GM19395 (cell line): ENCODE measurements around the gene CERK.
"Not testable (repeated sequence)": the region's sequence is repeated elsewhere in the genome, so short reads cannot be mapped to it uniquely, and the experiment has no call there.

ENCODE experiments used
- ATAC-seq: cut with Tn5 transposase; IDR thresholded peaks from one replicate; pipeline ENCODE4 v1.9.1; 2021; ENCODE audit warnings: mild to moderate bottlenecking, moderate library complexity; ENCODE audit not compliant: unreplicated experiment

The CERK gene

DNA sequence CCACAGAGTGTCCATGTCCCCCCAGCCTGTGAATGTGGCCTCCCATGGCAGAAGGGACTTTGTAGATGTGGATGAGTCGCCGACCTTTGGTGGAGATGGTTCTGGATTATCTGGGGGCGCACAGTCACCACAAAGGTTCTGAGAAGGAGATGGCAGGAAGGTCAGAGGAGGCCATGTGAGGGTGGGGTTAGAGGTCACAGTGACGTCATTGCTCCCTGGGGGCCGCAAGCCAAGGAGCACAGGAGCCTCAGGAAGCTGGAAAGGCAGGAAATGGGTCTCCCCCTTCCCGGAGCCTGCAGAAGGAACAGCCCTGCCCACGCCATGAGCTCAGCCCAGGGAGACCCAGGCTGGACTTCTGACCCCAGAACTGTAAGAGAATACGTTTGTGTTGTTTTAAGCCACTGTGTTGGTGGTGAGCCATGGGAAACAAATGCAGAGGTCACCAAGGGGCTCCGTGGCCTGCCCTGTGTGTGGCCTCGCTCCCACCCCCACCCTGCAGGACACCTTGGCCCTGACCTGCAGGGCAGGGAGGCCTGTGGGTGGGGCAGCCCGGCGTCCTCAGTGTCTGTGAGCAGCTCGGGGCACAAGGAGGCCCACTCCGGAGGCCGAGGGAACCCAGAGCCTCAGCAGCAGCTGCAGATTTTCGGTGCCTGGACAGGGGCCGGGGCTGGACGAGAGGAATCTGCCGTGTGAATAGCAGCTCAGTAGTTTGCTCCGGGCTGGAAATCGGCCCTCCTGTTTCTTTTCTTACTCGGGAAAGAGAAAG, 85.8 kb downstream of the CERK start:
- ATAC-seq, result no peak

DNA sequence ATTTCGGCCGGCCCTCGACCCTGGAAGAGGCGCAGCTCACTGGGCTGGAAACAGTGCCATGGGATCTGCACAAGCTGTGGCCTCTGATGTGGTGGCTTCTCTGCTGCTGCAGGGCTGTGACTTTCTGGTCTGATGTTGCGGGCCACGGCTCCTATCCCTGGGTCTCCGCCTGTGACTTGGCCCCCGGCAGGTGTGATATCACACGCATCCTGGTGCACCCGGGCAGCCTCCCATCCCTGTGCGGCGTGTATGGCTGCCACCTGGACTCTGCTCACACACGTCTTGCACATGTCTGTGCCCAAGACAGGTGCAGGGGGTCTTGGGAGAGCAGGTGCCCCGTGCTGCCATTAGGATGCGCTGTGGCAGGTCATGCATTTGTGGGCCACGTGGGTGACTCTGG, 86.7 kb downstream of the CERK start:
- no peak for ATAC-seq

DNA sequence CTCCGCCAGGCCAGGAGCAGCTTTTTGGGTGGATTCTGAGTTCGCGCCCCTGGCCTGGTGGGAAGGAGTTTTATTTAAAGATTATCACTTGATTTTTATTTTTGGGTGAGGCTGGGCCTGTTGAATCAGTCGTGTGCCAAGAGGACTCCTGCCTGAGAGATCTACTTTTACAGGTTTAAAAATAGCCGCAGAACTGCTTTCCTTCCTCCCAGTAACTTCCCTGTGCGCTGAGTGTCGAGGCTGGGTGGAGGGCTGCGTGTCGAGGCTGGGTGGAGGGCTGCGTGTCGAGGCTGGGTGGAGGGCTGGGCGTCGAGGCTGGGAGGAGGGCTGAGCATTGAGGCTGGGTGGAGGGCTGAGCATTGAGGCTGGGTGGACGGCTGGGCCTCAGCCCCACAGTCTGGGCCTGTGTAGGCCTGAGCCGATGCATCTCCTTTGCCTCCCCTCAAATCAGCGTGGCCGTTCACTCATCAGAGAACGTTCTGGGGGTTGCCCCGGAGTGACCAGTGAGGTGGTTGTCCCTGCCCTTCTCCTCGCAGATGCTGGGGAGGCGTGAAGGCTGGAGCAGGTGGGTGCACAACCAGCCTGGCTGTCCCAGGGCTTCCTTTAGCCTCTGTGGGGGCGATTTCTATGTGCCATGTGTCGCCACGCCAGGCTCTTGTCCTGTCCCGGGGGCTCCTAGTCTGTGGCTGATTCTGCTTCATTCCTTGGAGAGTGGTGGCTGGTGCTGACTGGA, 87.8 kb downstream of the CERK start:
- ATAC-seq, result no peak

DNA sequence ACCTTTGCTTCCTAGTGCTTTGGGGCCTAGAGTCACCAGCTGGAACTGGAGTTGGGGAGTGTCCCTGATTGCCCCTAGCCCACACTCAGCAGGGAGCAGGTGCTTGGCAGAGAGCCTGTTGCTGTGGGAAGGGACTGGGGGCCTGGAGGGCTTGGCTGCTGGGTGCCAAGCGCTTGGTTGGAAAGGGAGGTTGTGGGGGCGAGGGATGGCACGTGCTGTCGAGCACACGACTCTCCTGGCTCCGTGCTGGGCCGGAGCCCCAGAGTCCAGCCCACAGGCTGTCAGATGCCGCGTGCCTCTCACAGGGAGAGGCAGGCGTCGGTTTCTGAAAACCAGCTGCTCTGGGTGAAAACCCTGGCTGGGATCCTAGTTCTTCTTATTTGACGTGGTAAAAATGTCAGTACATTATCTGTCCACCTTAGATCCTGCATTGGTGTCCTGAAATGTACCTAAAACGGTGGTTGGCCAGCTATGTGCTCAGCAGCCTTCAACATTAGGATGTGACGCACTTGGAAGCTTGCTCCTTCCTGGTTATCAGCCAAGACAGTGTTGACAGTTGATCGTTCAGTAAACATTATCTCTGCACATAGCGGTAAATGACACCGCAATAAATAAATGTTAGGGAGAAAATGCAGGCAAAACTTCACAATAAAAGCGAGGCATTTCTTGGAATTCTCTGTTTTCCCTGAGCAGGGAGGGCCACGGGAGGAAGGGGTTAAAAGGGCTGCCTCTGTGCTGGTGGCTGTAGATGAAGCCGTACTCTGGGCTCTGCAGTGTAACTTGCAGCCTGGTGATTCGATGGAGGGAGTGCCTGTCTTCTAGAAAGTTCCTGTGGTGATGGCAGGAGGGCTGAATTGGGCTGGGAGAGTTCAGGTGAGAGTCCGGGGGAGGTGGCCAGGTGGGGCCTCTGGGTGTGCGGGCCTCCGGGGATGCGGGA, 88.6 kb downstream of the CERK start:
- ATAC-seq, result no peak

DNA sequence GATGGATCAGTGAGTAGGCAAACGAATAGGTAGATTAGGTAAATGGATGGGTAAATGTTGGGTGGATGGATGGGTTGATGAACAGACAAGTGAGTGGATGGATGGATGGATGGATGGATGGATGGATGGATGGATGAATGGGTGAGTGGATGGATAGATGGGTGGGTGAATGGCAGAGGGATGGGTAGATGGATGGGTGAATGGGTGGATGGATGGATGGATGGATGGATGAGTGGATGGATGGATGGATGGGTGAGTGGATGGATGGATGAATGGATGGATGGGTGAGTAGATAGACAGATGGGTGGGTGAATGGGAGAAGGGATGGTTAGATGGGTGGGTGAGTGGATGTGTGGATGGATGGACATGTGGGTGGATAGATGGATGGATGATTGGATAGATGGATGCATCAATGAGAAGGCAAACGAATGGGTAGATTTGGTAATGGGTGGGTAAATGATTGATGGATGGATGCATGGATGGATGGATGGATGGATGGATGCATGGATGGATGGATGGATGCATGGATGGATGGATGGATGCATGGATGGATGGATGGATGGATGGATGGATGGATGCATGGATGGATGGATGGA, 89.7 kb downstream of the CERK start:
- not testable (repeated sequence) for ATAC-seq

DNA sequence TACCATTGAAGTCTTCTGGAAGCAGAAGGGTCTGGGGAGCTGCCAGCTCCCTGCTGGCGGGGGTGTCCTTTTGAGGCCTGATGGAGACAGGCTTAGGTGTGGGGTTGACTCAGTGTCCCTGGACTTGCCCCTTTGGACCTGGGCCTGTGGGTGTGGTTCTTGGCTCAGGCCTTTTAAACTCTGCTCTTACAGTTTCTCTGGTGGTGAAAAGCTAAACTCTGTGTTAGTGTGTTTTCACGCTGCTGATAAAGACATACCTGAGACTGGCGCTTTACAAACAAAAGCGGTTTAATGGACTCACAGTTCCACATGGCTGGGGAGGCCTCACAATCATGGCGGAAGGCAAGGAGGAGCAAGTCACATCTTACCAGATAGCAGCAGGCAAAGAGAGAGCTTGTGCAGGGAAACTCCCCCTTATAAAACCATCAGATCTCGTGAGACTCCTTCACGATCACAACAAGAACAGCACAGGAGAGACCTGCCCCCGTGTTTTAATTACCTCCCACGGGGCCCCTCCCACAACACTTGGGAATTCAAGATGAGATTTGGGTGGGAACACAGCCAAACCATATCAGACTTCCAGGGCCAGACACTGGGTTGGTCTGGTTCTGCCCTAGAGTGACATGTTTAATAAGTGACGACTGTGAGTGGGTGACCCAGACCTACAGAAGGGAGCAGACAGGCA, 91.4 kb downstream of the CERK start:
- no peak for ATAC-seq

DNA sequence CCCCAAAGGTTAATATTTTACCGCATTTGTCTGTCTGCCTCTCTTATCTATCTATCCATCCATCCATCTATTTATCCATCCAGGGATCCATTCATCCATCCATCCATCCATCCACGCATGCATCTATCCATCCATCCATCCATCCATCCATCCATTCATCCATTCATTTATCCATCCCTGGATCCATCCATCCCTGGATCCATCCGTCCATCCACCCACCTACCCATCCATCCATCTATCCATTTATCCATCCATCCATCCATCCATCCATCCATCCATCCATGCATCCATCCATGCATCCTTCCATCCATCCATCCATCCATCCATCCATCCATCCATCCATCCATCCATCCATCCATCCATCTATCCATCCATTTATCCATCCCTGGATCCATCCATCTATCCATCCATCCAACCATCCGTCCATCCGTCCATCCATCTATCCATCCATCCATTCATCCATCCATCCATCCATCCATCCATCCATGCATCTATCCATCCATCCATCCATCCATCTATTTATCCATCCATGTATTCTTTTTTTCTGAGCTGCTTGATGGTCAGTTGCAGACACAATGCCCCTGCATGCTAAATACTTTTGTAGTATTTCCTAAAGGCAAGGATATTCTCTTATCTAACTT, 95.1 kb downstream of the CERK start:
- ATAC-seq, result not testable (repeated sequence)

DNA sequence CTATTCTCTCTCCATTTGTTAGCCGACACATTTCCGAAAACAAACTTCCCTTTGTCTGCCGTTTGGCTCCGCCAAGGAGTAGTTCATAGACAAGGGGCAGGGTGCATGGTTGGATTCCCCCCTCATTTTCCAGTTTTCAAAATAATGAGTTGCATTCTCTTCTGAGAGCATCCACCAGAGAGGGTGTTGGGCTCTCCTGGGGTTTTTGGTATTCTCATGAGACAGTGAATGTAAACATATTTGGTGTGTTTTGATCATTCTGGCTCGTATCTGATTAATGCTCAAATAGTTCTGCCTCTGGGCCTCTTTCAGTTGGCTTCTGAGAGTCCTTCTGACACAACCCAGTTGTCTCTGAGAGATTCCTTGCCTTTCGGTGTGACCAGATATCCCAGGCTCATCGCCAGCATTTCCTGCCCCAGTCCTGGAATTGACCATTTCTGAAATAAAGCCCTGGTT, 96.2 kb downstream of the CERK start:
- ATAC-seq, result no peak

DNA sequence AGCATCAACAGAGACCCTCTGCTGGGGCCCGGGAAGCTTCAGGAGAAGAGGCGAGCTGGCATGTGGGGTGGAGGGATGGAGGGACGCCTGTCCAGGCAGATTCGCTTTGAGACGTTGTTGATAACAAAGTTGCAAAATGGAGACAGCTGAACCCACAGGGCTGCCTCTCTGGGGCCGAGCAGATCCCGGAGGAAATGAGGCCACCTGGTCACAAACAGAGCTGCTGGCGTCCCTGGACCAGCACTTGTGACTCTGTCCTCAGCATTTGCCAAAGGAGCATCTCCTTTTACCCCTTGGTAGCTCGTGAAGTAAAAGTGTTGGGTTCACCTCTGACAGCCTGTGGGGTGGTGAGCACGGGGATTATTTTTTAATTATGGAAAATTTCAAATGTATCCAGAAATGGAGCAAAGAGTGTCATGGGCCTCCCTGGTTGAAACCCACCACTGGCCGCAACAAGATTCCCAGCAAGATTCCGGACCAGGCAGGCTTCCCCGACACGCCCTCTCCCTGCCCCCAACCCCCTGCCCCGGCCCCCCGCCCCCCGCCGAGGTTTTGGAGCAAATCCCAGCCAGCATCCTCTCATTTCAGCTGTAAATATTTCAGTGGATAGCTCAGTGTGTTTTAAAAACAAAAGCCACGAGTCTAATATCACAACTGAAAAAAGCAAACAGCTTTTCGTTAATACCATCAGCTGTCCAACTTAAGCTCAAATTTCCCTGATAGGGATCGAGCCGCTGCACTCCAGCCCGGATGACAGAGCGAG, 97.6 kb downstream of the CERK start:
- no peak for ATAC-seq

DNA sequence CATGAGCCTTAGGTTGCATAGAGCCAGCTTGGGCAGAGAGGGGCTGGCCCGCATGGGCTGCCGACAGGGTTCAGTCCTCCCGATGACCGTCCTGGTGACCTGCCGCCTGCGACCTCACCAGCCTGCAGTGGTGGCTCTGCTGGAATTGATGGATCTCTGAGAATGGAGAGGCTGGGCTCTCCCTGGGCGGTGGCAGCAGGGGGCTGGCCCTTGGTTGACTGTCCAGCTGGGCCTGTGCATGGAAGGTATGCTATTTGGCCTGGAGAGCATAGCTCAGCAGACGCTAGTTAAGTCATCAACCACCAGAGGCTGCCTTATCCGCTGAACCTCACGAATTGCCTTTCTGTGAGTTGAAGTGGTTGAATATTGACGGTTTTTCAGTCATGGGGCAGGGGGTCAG, 98.2 kb downstream of the CERK start:
- no peak for ATAC-seq

DNA sequence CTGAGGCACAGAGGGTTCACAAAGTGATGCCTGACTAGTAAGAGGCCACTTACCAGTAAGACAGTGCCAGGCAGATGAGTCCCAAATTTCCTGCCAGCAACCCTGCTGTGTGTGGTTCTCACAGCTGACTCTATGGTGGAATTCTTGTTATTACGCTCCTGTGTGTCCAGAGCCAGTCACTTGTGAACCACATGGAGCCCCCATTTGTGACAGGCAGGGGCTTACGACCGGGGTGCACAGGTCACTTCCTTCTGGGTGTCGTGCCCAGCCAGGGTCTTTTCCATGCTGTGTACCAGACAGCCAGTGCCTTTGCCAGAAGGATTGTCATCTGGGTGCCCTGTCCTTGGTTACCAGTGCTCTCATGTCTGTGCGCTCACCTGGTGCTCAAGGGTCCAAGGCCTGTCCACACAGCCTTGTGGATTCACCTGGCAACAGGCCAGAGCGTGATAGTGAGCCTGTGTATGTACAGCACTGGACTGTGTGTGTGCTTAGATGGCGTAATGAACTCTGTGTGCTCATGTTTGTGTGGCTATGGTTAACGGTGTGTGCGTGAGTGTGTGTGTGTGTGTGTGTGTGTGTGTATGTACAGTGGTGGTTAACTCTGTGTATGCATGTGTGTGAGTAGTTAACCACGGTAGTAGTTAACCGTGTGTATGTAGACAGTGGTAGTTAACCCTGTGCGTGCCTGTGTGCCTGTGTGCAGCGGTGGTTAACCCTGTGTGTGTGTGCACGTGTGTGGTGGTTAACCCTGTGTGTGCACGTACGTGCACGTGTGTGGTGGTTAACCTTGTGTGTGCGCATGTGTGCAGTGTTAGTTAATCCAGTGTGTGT, 99.2 kb downstream of the CERK start:
- no peak for ATAC-seq

DNA sequence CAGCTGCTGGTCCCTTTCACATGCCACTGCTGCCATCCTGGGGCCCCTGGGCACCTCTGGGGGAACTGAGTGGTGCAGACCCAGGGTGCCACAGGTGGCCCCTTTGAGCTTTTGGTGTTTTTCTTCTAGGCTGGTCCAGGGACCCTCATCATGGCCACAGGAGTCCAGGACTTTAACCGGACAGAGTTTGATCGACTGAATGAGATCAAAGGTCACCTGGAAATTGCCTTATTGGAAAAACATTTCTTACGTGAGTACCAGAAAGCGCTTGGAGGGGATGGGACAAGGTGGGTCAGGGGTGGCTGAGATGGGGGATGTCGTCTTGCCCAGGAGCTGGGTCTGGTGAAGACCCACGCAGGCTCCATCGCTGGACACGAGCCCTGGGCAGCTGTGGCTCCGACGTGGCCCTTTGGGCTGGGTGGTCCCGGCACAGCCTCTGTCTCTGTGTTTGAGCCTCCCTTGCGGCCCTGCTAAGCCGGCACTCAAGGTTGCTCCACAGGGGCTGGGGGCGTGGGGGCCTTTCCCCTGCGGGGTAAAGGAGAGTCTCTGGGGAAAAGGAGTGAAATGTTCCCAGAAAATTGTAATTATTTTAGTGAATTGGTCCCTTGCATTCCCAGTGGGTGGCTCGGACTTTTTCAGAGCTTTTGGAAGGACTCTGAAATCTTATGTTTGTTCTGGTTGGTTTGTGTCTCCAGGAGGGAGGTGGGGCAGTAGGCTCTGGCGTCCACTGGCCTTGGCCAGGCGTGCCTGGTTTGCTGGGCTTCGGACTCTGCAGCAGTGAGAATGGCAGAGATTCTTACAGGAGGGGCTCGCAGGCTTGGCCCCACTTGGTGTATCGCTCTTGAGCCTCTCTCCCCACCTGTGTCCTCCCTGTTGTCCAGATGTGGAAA, 100.1 kb downstream of the CERK start:
- no peak for ATAC-seq

DNA sequence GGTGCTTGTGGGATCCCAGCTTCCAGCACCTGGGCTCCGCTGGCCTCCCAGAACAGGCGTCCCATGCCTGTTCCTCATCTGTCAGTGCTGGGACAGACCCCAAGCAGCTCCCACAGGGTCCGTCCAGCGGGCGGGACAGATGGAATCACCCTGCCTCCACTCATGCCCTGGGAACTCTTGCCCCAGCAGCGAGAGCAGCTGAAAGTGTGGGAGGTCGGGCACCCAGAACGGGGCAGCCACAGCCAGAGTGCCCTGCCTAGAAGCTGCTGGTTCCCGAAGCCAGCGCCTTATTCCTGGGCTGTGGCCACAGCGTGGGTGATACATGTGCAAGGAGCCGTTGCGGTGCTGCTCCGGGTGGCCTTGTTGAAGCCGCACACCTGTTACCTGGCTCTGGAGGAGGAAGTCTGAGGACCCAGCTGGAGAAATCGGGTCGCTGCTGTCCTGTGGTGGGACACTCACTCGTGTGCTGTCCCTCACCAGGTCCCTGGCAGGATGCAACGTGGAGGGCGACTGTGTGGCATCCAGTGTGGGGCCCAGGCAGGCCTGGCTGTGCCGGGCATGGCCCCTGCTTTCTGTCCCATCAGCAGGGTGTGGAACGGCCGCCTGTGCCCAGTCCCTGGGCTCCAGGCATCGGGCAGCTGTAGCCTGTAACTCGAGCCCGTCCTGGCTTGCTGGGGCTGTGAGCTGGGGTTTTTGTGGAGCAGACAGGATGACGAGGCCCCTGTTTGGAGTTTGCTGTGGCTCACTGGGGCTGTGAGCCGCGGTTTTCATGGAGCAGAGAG, 101.6 kb downstream of the CERK start:
- ATAC-seq, result no peak

DNA sequence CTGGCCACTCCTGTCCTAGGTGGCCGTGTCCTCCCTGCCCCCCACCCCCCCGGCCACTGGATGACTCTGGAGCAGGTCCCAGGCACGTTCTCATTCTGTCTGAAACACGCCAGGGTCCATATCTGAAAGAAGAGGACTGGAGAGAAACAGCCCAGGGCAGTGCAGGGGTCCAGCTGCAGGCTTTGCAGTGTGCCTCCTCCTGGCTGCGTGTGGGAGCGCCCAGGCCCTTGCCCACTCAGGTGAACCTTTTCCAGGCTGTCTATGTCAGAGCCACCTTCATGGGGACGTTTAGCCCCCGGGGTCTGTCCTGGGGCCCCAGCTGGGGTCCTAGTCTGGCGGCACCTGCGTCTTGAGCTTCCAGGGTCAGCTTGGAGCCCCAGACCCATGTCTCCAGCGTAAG, 102.3 kb downstream of the CERK start:
- no peak for ATAC-seq

DNA sequence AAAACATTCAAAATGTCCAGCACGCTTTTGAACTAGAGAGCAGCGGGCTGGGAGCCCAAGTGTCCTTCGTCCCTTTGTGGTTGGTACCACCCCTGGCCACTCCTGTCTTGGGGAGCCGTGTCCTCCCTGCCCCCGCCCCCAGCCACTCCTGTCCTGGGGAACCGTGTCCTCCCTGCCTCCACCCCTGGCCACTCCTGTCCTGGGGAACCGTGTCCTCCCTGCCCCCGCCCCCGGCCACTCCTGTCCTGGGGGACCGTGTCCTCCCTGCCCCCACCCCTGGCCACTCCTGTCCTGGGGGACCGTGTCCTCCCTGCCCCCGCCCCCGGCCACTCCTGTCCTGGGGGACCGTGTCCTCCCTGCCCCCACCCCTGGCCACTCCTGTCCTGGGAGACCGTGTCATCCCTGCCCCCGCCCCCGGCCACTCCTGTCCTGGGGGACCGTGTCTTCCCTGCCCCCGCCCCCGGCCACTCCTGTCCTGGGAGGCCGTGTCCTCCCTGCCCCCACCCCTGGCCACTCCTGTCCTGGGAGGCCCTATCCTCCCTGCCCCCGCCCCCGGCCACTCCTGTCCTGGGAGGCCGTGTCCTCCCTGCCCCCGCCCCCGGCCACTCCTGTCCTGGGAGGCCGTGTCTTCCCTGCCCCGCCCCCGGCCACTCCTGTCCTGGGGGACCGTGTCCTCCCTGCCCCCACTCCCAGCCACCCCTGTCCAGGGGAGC, 102.9 kb downstream of the CERK start:
- not testable (repeated sequence) for ATAC-seq
